GM12865 (cell line): ENCODE results near the gene NUAK2.

ENCODE experiments used
- DNase-seq: peaks from one replicate; pipeline ENCODE4 v3.0.0; 2010; ENCODE audit warnings: low read depth
- H3K4me3 ChIP-seq: 2 replicates; pipeline ENCODE4 v1.5.1; 2011; ENCODE audit warnings: mild to moderate bottlenecking, low read depth, low read length, control low read depth
- TF ChIP-seq, protein P1 (sequence below): IDR thresholded peaks from 2 replicates; pipeline ENCODE4 v1.5.1; 2011; ENCODE audit warnings: low read length, control low read depth, low read depth, inconsistent platforms; ENCODE audit not compliant: insufficient read depth; ENCODE audit errors: missing control alignments

The NUAK2 gene

GRCh38 chr1:205321959-205322283 lies 376 bp upstream of the NUAK2 start:
- H3K4me3 ChIP-seq, result no peak overlapping the region
- TF ChIP-seq, protein P1, sequence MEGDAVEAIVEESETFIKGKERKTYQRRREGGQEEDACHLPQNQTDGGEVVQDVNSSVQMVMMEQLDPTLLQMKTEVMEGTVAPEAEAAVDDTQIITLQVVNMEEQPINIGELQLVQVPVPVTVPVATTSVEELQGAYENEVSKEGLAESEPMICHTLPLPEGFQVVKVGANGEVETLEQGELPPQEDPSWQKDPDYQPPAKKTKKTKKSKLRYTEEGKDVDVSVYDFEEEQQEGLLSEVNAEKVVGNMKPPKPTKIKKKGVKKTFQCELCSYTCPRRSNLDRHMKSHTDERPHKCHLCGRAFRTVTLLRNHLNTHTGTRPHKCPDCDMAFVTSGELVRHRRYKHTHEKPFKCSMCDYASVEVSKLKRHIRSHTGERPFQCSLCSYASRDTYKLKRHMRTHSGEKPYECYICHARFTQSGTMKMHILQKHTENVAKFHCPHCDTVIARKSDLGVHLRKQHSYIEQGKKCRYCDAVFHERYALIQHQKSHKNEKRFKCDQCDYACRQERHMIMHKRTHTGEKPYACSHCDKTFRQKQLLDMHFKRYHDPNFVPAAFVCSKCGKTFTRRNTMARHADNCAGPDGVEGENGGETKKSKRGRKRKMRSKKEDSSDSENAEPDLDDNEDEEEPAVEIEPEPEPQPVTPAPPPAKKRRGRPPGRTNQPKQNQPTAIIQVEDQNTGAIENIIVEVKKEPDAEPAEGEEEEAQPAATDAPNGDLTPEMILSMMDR, result no peak
- no peak for DNase-seq

DNA sequence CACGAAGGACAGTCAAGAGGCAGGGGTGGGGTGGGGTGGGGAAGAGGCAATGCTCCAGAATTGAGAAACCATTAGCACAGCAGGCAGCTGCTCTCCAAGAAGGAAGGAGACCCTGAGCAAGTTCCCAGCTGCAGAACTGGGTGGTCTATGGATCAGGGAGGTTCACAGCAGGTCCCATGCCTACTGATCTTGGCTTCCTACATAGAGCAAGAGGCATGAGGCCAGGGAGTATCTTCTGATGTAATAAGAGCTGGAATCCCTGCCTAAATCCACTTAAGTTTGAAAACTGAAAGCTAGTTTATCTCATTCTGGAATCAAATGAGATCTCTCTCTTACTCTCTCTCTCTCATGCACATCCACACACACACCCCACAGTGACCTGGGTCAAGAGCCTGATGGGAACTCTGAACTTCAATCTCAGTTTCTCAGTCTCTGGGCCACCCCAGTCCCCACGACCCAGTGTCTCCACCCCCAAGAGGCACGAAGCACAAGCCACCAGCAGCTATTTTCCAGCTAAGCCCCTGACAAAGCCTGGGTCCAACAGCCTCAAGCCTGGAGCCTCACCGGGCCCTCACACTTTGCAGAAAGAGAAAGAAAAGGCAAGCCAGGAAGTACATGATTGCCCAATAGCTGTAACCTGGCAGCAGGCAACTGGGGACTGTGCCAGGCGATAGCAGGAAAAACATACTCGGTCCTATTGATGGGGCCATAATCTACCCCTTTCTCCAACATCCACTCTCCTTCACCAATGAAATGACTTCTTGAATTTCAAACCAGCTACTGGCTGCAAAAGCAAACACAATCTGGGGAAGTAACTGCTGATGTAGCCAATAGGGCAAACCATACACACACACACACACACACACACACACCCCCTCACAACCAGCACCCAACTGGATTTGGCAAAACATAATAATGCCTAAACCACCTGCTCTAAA lies 2.2 kb downstream of the NUAK2 start:
- peak overlapping the region; percentile 15 for H3K4me3 ChIP-seq
- DNase-seq, result no peak
- TF ChIP-seq, protein P1, result no peak

GRCh38 chr1:205318231-205318991 lies 3.1 kb downstream of the NUAK2 start:
- DNase-seq, result no peak
- TF ChIP-seq, protein P1, result no peak
- H3K4me3 ChIP-seq, result no peak overlapping the region

GRCh38 chr1:205317311-205317917 lies 4.1 kb downstream of the NUAK2 start:
- no peak overlapping the region for H3K4me3 ChIP-seq
- DNase-seq, result no peak
- TF ChIP-seq, protein P1, result no peak

GRCh38 chr1:205316161-205316566 lies 5.4 kb downstream of the NUAK2 start:
- no peak overlapping the region for H3K4me3 ChIP-seq

GRCh38 chr1:205315008-205315618 lies 6.4 kb downstream of the NUAK2 start:
- TF ChIP-seq, protein P1, result no peak
- H3K4me3 ChIP-seq, result no peak overlapping the region
- DNase-seq, result no peak

More at GRCh38 chr1:205316161-205316566, 5.4 kb downstream of the NUAK2 start:
- TF ChIP-seq, protein P1, result no peak
- DNase-seq, result no peak
